Kidney (tissue), 14 donors: Measurements from ENCODE around the gene MAFG. TPM values are rescaled to one million over a fixed set of nuclear protein-coding genes. Genes with fewer than 3 reads are reported as not detected.

Source experiments
- DNase-seq, 5 donors: peaks; one replicate each; pipeline ENCODE4 v3.0.0-alpha.2; 2013 to 2020
- FAIRE-seq: peaks from 2 replicates; lab custom pipeline; 2012; peaks lifted over from hg19 to GRCh38; lab: Jason Lieb, UNC
- H3K27ac ChIP-seq, 2 donors: one replicate each; pipeline ENCODE4 v1.7.0; 2013; ENCODE audit warnings: low read depth in 2 of 2, low read length in 2 of 2, inconsistent platforms in 1 of 2
- H3K27me3 ChIP-seq: one replicate; pipeline ENCODE4 v1.7.1; 2013; ENCODE audit warnings: low read length, inconsistent platforms; ENCODE audit not compliant: control insufficient read depth, insufficient read depth
- H3K36me3 ChIP-seq, 3 donors: one replicate each; pipeline versions ENCODE4 v1.7.0 to v1.7.1; 2013; ENCODE audit warnings: low read length in 3 of 3, control low read depth in 1 of 3, inconsistent platforms in 1 of 3; ENCODE audit not compliant: insufficient read depth in 3 of 3, control insufficient read depth in 2 of 3
- H3K4me1 ChIP-seq, 3 donors: one replicate each; pipeline versions ENCODE4 v1.7.0 to v1.7.1; 2013; ENCODE audit warnings: low read length in 3 of 3, inconsistent platforms in 1 of 3, low read depth in 1 of 3; ENCODE audit not compliant: control insufficient read depth in 2 of 3, insufficient read depth in 2 of 3
- H3K4me3 ChIP-seq, 3 donors: one replicate each; pipeline versions ENCODE4 v1.7.0 to v1.8.1; 2013; ENCODE audit warnings: low read length in 3 of 3, control low read depth in 1 of 3, inconsistent platforms in 1 of 3
- H3K9ac ChIP-seq, 3 donors: one replicate each; pipeline versions ENCODE4 v1.7.0 to v1.7.1; 2013; ENCODE audit warnings: low read length in 3 of 3, control low read depth in 1 of 3, inconsistent platforms in 1 of 3
- H3K9me3 ChIP-seq, 3 donors: one replicate each; pipeline versions ENCODE4 v1.7.0 to v1.7.1; 2013; ENCODE audit warnings: low read length in 3 of 3, control low read depth in 1 of 3, inconsistent platforms in 1 of 3; ENCODE audit not compliant: control insufficient read depth in 2 of 3, insufficient read depth in 1 of 3
- intact Hi-C: fragments of 100-400 bp; cut with DNase I; formaldehyde crosslinking; loops from one replicate; pipeline ENCODE4 v1.11.1; 2022
- polyA plus RNA-seq: library from polyadenylated mRNA; stranded (reverse); fragments of 350-450 nt; fragmentation: Illumina TruSeq; extraction: RNeasy Lipid Tissue Mini Kit (QIAGEN cat#74804); gene quantifications from one replicate; pipeline ENCODE4 v1.2.3, GENCODE V29; 2014; ENCODE audit warnings: low read depth, low replicate concordance; ENCODE audit not compliant: insufficient read depth
- total RNA-seq: library from RNA; stranded (reverse); fragmentation: NEBNext Ultra II Directional; extraction: Animal tissue kit (Norgen Biotek cat#: 25700); gene quantifications from one replicate; pipeline ENCODE4 v1.2.1, GENCODE V29; 2021
- TF ChIP-seq, protein P1 (sequence below): IDR thresholded peaks from 3 replicates; pipeline ENCODE4 v1.5.1; 2012; ENCODE audit warnings: mild to moderate bottlenecking, moderate library complexity, borderline replicate concordance; ENCODE audit not compliant: insufficient read depth; ENCODE audit errors: extremely low read depth
- donor health status: control.
- donor health status: control.
- donor health status: control.
- donor health status: control.
- donor health status: control.
- donor health status: DM: yes; HTN: yes; CAD: no.
- donor health status: Normal renal cell carcinoma (clear cell type).

Gene MAFG
- total and polyA plus RNA-seq, 2 donors from 2014 or later, result 8.3 to 18.2 TPM

DNA sequence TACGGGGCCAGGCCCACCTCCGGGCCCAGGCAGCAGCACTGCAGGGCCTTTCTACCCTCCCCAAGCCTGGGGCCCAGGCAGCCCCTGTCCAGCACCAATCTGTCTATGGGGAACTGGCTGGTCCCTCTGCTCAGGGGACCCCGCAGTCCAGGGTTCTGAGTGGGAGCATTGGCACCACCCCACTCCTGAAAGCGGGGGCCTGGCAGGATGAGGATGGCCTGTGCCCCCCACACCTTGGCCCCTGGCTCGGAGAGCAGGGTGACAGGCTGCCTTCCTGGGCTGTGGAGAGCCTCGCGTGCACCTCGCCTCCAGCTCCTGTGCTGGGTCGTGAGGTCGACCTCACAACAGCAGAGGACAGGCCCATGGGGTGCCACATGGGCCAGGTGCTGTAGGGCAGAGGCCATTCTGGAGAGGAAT, 24.1 kb downstream of the MAFG start:
- Histone ChIP-seq H3K27me3 (no peaks in the 10 kb centered on the region), H3K4me3 (no peak overlapping the region), H3K9me3 (no peaks in the 10 kb centered on the region), H3K27ac (no peak overlapping the region), H3K9ac (no peak overlapping the region), H3K36me3 (peaks cover under 1 to 20% (median 3%) of the 10 kb centered on the region in 3 donors), H3K4me1 (peaks cover 0 to 3% (median 0%) of the 10 kb centered on the region in 3 donors)
- TF ChIP-seq, protein P1, sequence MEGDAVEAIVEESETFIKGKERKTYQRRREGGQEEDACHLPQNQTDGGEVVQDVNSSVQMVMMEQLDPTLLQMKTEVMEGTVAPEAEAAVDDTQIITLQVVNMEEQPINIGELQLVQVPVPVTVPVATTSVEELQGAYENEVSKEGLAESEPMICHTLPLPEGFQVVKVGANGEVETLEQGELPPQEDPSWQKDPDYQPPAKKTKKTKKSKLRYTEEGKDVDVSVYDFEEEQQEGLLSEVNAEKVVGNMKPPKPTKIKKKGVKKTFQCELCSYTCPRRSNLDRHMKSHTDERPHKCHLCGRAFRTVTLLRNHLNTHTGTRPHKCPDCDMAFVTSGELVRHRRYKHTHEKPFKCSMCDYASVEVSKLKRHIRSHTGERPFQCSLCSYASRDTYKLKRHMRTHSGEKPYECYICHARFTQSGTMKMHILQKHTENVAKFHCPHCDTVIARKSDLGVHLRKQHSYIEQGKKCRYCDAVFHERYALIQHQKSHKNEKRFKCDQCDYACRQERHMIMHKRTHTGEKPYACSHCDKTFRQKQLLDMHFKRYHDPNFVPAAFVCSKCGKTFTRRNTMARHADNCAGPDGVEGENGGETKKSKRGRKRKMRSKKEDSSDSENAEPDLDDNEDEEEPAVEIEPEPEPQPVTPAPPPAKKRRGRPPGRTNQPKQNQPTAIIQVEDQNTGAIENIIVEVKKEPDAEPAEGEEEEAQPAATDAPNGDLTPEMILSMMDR, result no peak
- peak in 1 of 5 donors; percentile 70 for DNase-seq
- intact Hi-C loops, result no loop called here
- no peak for FAIRE-seq

DNA sequence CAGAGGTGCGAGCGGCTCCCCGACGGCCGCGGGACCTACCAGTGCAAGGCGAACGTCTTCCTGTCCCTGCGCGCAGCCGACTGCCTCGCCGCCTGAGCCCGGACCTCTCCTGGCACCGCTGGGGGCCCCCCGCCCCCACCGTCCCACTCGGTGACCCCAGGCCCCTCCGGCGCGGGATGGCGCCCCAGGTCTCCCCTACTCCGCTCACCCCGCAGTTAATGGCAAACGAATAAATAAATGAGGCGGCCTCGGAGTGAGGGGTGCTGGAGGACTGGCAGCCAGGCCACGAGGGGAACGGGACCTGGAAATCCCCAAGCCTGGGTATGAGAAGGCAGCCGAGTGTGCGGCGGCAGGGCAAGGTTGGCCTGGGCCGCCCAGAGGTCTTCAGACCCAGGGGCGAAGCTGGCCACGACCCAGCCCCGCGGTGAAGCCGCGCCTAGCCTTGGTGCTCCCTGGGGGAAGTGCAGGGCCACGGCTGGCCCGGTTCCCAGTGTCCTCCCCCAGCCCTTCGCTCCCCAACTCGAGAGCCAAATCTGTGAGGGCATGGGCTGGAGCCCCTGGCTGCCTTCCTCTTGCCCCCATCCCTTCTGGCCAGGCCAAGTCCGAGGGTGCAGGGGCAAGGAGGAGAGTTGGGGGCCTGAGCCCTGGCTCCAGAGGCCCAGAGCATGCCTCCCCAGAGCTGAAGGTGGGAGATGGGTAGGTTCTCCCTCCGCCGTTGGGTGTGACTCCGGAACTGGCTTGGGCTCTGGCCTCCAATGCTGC, 24.7 kb downstream of the MAFG start:
- Histone ChIP-seq H3K9ac (no peak overlapping the region), H3K4me3 (no peak overlapping the region), H3K36me3 (peaks cover 3 to 20% (median 6%) of the 10 kb centered on the region in 3 donors), H3K27ac (no peak overlapping the region), H3K9me3 (no peaks in the 10 kb centered on the region), H3K27me3 (no peaks in the 10 kb centered on the region), H3K4me1 (peaks cover 0 to 3% (median 0%) of the 10 kb centered on the region in 3 donors)
- TF ChIP-seq, protein P1, result no peak
- FAIRE-seq (no peak), DNase-seq (peak in 1 of 5 donors; percentile 80)
- intact Hi-C loops, result no loop called here

DNA sequence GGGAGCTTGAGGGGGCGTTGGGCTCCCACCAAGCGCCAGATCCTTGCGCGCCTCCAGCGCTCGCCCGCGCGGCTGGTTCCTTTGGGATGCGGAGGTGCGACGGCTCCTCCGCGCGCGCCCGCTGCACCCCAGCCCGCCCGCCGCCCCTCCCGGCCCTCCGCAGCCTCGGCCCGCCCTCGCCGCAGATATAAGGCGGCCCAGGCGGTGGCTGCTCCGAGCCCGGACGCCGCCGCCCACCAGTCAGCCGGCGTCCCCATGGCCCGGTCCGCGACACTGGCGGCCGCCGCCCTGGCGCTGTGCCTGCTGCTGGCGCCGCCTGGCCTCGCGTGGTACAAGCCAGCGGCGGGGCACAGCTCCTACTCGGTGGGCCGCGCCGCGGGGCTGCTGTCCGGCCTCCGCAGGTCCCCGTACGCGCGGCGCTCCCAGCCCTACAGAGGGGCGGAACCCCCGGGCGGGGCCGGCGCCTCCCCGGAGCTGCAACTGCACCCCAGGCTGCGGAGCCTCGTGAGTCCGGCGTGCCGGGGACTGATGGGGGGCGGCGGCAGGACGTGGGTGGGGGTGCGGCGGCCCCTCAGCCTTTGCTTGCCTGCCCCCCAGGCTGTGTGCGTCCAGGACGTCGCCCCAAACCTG, 25.4 kb downstream of the MAFG start, which contains the start of gene NPB:
Gene NPB, plus strand, starts transcription at position 216 of the 630 bp plus-strand sequence. Its CDS starts 40 bp downstream, at position 256.
- no peaks in the 10 kb centered on the region for H3K9me3 ChIP-seq
- H3K27ac ChIP-seq, result no peak within 1 kb of the TSS
- intact Hi-C loops, result no loop called here
- H3K9ac ChIP-seq, result no peak within 1 kb of the TSS
- TF ChIP-seq, protein P1, result no peak
- FAIRE-seq (no peak), DNase-seq (peak in 3 of 5 donors; percentile 18 to 79 (median 57))
- H3K4me3 ChIP-seq, result no peak within 1 kb of the TSS
- peaks cover 0 to 3% (median 0%) of the 10 kb centered on the region in 3 donors for H3K4me1 ChIP-seq
- peaks cover 3 to 23% (median 3%) of the 10 kb centered on the region in 3 donors for H3K36me3 ChIP-seq
- H3K27me3 ChIP-seq, result no peaks in the 10 kb centered on the region
